Tibial nerve (tissue), 4 donors: Measurements from ENCODE around the gene TSSK2. TPM values are rescaled to one million over a fixed set of nuclear protein-coding genes. Genes with fewer than 3 reads are reported as not detected.
"Not testable (repeated sequence)": the region's sequence is repeated elsewhere in the genome, so short reads cannot be mapped to it uniquely, and the experiment has no call there.

ENCODE experiments used
- DNase-seq, 2 donors: peaks; one replicate each; pipeline ENCODE4 v3.0.0-alpha.2; 2019; ENCODE audit warnings: low spot score in 2 of 2
- H3K27ac ChIP-seq, 4 donors: fragments of 200-600 bp; sonication (generic) in 3 of 4; one replicate each; pipeline ENCODE4 v1.5.1; 2017 to 2019; ENCODE audit warnings: mild to moderate bottlenecking in 1 of 4
- H3K27me3 ChIP-seq, 2 donors: fragments of 200-600 bp; sonication (generic) in 1 of 2; one replicate each; pipeline versions ENCODE4 v1.5.1 to v1.6.0; 2017 to 2019
- H3K36me3 ChIP-seq, 3 donors: fragments of 200-600 bp; sonication (generic); one replicate each; pipeline ENCODE4 v1.5.1; 2018 to 2019
- H3K4me1 ChIP-seq, 4 donors: fragments of 200-600 bp; sonication (generic) in 3 of 4; one replicate each; pipeline ENCODE4 v1.5.1; 2017 to 2019
- H3K4me3 ChIP-seq, 4 donors: fragments of 200-600 bp; sonication (generic) in 3 of 4; one replicate each; pipeline ENCODE4 v1.5.1; 2017 to 2019; ENCODE audit warnings: mild to moderate bottlenecking in 1 of 4, moderate library complexity in 1 of 4
- H3K9me3 ChIP-seq, 4 donors: fragments of 200-600 bp; sonication (generic) in 3 of 4; one replicate each; pipeline ENCODE4 v1.5.1; 2017 to 2019
- EP300 ChIP-seq, 2 donors: sonication (generic); formaldehyde crosslinking; IDR thresholded peaks; one replicate each; pipeline ENCODE4 v1.6.1; 2017; ENCODE audit warnings: antibody characterized with exemption in 2 of 2, mild to moderate bottlenecking in 1 of 2
- POLR2A ChIP-seq, 2 donors: fragments of 450-650 bp; IDR thresholded peaks; one replicate each; pipeline ENCODE4 v1.6.1; 2017; ENCODE audit warnings: antibody characterized with exemption in 2 of 2, mild to moderate bottlenecking in 2 of 2, moderate library complexity in 2 of 2
- WGBS, 2 donors: methylation state at CpG; one replicate each; pipeline ENCODE4 v1.1.5; 2018; 5-methylcytosine and 5-hydroxymethylcytosine counted together
- total RNA-seq, 4 donors: library from RNA; depleted of rRNA; stranded (reverse); fragments of >200 nt; gene quantifications; one replicate each; pipeline ENCODE4 v1.1.0, GENCODE V29; 2016
- TF ChIP-seq, protein P1 (sequence below), 5 experiments: fragments of 200-600 bp in 3 of 5; fragments of 450-650 bp in 2 of 5; sonication (generic) in 3 of 5; IDR thresholded peaks; one replicate each; pipeline ENCODE4 v1.5.1; 2016 to 2019; ENCODE audit warnings: antibody characterized with exemption in 5 of 5, mild to moderate bottlenecking in 3 of 5, moderate library complexity in 2 of 5

The TSSK2 gene
- total RNA-seq, 4 donors from 2014 or later = 0.30 TPM; not detected in 3

DNA sequence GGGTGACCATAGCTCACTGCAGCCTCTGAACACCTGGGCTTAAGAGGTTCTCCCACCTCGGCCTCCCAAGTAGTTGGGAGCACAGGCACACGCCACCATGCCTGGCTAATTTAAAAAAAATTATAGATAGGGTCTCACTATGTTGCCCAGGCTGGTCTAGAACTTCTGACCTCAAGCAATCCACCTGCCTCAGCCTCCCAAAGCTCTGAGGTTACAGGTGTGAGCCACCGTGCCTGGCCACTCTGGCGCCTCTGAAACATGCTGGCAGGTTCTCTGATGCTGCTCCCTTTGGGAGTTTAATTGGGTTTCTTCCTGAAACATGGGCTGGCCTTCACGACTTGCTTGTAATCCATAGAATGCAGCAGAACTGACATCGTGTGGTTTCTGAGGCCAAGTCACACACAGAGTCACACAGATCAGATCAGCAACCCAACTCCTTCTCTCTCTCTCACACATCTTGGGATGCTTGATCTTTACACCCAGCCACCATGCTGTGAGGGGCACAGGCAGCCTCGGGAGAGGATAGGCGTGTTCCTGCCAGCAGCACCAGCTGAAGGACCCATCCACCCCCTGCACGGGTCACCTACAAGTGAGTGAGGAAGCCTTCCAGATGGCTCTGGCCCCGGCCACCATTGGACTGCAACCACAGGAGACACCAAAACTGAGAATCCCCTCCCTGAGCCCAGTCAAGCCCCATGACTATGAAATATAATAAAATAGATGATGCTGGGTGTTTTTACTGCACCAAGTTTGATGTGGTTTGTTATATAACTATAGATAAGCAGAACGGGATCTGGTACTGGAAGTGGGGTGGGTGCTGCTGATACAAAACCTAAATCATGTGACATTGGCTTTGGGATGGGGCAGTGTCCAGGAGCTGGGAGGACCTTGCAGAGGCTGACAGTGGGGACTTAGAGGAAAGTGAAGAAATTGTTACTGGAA is 22.1 kb downstream of the TSSK2 start:
- TF ChIP-seq, protein P1, sequence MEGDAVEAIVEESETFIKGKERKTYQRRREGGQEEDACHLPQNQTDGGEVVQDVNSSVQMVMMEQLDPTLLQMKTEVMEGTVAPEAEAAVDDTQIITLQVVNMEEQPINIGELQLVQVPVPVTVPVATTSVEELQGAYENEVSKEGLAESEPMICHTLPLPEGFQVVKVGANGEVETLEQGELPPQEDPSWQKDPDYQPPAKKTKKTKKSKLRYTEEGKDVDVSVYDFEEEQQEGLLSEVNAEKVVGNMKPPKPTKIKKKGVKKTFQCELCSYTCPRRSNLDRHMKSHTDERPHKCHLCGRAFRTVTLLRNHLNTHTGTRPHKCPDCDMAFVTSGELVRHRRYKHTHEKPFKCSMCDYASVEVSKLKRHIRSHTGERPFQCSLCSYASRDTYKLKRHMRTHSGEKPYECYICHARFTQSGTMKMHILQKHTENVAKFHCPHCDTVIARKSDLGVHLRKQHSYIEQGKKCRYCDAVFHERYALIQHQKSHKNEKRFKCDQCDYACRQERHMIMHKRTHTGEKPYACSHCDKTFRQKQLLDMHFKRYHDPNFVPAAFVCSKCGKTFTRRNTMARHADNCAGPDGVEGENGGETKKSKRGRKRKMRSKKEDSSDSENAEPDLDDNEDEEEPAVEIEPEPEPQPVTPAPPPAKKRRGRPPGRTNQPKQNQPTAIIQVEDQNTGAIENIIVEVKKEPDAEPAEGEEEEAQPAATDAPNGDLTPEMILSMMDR (IDR thresholded peaks at IDR 0.05) = no peak
- TF ChIP-seq EP300 (IDR thresholded peaks at IDR 0.05) = no peak
- no peak for TF ChIP-seq POLR2A (IDR thresholded peaks at IDR 0.05)
- Histone ChIP-seq H3K4me1 (peaks cover 0 to 18% (median 4%) of the 10 kb centered on the region in 4 donors), H3K36me3 (no peaks in the 10 kb centered on the region), H3K9me3 (peaks cover 0 to 5% (median 0%) of the 10 kb centered on the region in 4 donors), H3K4me3 (no peak overlapping the region), H3K27me3 (peaks cover 0 to 50% of the 10 kb centered on the region in 2 donors), H3K27ac (no peak overlapping the region)
- 71 to 72% methylated on average over 11 of the region's 11 CpGs for WGBS, 2 donors
- DNase-seq = no peak

DNA sequence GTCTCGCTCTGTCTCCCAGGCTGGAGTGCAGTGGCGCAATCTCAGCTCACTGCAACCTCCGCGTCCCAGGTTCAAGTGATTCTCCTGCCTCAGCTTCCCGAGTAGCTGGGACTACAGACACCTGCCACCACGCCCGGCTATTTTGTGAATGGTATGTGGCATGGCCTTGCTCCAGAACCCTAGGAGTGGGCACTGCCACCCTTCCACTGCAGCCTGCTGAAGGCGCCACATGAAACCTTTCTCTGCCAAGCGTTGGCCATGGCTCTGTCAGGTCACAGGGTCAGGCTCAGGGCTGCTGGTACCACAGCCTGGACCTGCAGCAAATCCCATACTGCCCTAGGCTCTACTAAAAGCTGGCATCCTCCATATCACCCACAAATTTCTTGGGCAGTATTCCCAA is 25.0 kb downstream of the TSSK2 start:
- H3K9me3 ChIP-seq, H3K27ac ChIP-seq, DNase-seq, H3K4me3 ChIP-seq, H3K36me3 ChIP-seq, H3K4me1 ChIP-seq: not testable (repeated sequence)
- peaks cover 0 to 29% of the 10 kb centered on the region in 2 donors for H3K27me3 ChIP-seq
- WGBS, 2 donors = 89 to 90% methylated on average over 9 of the region's 9 CpGs

DNA sequence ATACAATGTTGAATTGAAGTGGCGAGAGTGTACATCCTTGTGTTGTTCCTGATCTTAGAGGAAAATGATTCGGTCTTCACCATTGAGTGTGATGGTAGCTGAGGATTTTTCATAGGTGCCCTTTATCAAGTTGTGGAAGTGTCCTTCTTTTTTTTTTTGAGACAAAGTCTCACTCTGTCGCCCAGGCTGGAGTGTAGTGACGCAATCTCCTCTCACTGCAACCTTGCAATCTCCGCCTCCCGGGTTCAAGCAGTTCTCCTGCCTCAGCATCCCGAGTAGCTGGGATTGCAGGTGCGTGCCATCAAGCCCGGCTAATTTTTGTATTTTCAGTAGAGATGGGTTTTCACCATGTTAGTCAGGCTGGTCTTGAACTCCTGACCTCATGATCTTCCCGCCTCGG is 27.5 kb downstream of the TSSK2 start:
- H3K9me3 ChIP-seq, H3K4me1 ChIP-seq, DNase-seq, H3K36me3 ChIP-seq, H3K27ac ChIP-seq, H3K4me3 ChIP-seq: not testable (repeated sequence)
- H3K27me3 ChIP-seq = peaks cover 0 to 20% of the 10 kb centered on the region in 2 donors
- 87 to 90% methylated on average over 11 of the region's 11 CpGs for WGBS, 2 donors

DNA sequence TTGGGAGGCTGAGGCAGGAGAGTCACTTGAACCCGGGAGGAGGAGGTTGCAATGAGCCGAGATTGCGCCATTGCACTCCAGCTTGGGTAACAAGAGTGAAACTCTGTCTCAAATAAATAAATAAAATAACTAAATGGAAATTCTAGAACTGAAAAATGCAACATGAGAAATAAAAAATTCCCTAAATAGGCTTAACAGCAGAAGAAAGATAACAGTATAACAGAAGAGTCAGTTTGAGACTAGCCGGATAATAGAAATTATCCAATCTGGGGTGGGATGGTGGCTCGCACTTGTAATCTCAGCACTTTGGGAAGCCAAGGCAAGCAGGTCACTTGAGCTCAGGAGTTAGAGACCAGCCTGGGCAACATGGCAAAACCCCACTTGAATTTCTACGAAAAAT is 33.3 kb downstream of the TSSK2 start:
- 92 to 96% methylated on average over 6 of the region's 6 CpGs for WGBS, 2 donors
- Histone ChIP-seq H3K36me3 (no peaks in the 10 kb centered on the region), H3K27me3 (peaks cover 0 to 60% of the 10 kb centered on the region in 2 donors), H3K9me3 (peaks cover 0 to 11% (median 0%) of the 10 kb centered on the region in 4 donors), H3K27ac (no peak overlapping the region), H3K4me3 (no peak overlapping the region), H3K4me1 (peaks cover 0 to 7% (median 3%) of the 10 kb centered on the region in 4 donors)
- no peak for DNase-seq
- TF ChIP-seq POLR2A (IDR thresholded peaks at IDR 0.05) = no peak
- TF ChIP-seq, protein P1 (IDR thresholded peaks at IDR 0.05) = no peak
- TF ChIP-seq EP300 (IDR thresholded peaks at IDR 0.05) = no peak

DNA sequence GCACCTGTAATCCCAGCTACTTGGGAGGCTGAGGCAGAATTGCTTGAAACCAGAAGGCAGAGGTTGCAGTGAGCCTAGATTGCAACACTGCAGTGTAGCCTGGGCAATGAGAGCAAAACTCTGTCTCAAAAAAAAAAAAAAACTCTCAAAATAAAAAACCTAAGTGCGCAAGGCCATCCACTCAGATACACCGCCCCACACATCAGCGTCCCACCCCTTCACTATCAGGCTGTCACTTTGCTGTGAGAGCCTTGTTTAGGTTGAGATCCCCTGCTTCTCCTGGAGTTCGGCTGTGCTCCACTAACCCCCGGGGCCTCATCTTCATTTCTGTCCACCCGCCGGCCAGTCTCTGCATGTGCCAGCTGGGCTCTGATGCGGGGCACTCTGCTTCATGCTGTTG is 35.3 kb downstream of the TSSK2 start:
- Histone ChIP-seq H3K36me3 (no peaks in the 10 kb centered on the region), H3K27ac (no peak overlapping the region), H3K27me3 (peaks cover 0 to 65% of the 10 kb centered on the region in 2 donors), H3K9me3 (peaks cover 0 to 11% (median 0%) of the 10 kb centered on the region in 4 donors), H3K4me1 (peaks cover 0 to 24% (median 17%) of the 10 kb centered on the region in 4 donors), H3K4me3 (no peak overlapping the region)
- no peak for DNase-seq
- WGBS, 2 donors = 80 to 82% methylated on average over 8 of the region's 8 CpGs
- TF ChIP-seq EP300 (IDR thresholded peaks at IDR 0.05) = no peak

DNA sequence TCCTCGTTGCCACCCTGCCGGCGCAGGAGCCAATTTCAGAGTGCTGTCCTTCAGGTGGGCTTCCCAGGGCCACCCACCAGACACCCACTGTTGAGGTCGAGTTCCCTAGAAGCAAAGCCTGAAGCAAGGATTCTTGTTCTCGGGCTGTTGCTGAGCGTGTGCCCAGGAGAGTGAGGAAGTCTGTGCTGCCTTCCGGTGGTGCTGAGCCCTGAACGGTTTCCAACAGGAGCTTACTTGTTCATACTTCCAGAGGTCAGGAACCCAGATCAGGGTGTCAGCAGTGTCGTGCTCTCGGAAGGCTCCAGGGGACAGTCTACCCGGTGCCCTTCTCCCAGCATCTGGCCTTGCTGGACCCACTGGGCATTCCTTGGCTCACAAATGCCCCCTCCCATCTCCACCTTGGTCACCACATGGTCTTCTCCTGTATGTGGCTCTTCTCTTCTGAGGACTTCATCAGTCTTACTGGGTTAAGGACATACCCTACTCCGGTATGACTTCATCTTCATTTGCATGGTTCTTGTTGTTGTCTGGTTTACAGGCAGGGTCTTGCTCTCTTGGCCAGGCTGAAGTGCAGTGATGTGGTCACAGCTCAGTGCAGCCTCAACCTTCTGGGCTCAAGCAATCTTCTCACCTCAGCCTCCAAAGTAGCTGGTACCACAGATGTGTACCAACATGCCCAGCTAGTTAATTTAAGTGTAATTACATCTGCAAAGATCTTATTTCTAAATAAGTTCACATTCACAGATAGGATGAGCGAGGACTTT is 36.2 kb downstream of the TSSK2 start:
- Histone ChIP-seq H3K4me1 (peaks cover 0 to 28% (median 20%) of the 10 kb centered on the region in 4 donors), H3K36me3 (no peaks in the 10 kb centered on the region), H3K4me3 (no peak overlapping the region), H3K9me3 (peaks cover 0 to 11% (median 0%) of the 10 kb centered on the region in 4 donors), H3K27ac (no peak overlapping the region), H3K27me3 (peaks cover 0 to 58% of the 10 kb centered on the region in 2 donors)
- DNase-seq = no peak
- WGBS, 2 donors = 59 to 63% methylated on average over 13 of the region's 13 CpGs
- TF ChIP-seq POLR2A (IDR thresholded peaks at IDR 0.05) = no peak
- TF ChIP-seq EP300 (IDR thresholded peaks at IDR 0.05) = no peak
- TF ChIP-seq, protein P1 (IDR thresholded peaks at IDR 0.05) = no peak
